A673 (cell line): ENCODE measurements around the gene COG6.

Source experiments
- CTCF ChIP-seq: fragments of 300-800, 200-600 bp; sonication (generic); conservative IDR thresholded peaks from 2 replicates; pipeline ENCODE4 v1.5.1; 2017; ENCODE audit warnings: low read depth, mild to moderate bottlenecking, antibody characterized with exemption, low read length, moderate library complexity, mixed read lengths
- EZH2 ChIP-seq: fragments of 200-600 bp; sonication (generic); IDR thresholded peaks from 2 replicates; pipeline ENCODE4 v1.6.1; 2017; ENCODE audit warnings: borderline replicate concordance, low read depth, mild to moderate bottlenecking, mixed read lengths, antibody characterized with exemption, low read length; ENCODE audit not compliant: poor library complexity, severe bottlenecking

- TF ChIP-seq CTCF (no peak), EZH2 (no peak)
These were observed 36.9 kb upstream of the COG6 start for GRCh38 chr13:39618561-39618960.
